HepG2 (cell line): ENCODE measurements around the gene NTN3. TPM values are rescaled to one million over a fixed set of nuclear protein-coding genes. Genes with fewer than 3 reads are reported as not detected.

Experiments used
- CENPT ChIP-seq: sonication (generic); formaldehyde crosslinking; IDR thresholded peaks from 2 replicates; pipeline ENCODE4 v1.8.0; 2022; ENCODE audit warnings: low read depth, mild to moderate bottlenecking, moderate library complexity, missing genetic modification reagents
- DR1 ChIP-seq: sonication (generic); formaldehyde crosslinking; IDR thresholded peaks from 2 replicates; pipeline ENCODE4 v1.8.0; 2021; ENCODE audit warnings: mild to moderate bottlenecking, missing genetic modification reagents, inconsistent platforms
- FOXK1 ChIP-seq: sonication (generic); formaldehyde crosslinking; IDR thresholded peaks from 2 replicates; pipeline ENCODE4 v1.4.0; 2020; ENCODE audit warnings: low read depth, missing genetic modification reagents, borderline replicate concordance
- HIVEP1 ChIP-seq: sonication (generic); formaldehyde crosslinking; IDR thresholded peaks from 2 replicates; pipeline ENCODE4 v1.4.0; 2020; ENCODE audit warnings: mild to moderate bottlenecking, missing genetic modification reagents
- MBD4 ChIP-seq: IDR thresholded peaks from 2 replicates; pipeline ENCODE4 v1.6.1; 2012; ENCODE audit warnings: low read length, inconsistent platforms, borderline replicate concordance
- POLR2G ChIP-seq: fragments of 200-400 bp; formaldehyde crosslinking; IDR thresholded peaks from 2 replicates; pipeline ENCODE4 v1.6.1; 2018; ENCODE audit warnings: mild to moderate bottlenecking, low read depth, low read length, moderate library complexity
- PTBP1 ChIP-seq: fragments of 200-400 bp; formaldehyde crosslinking; IDR thresholded peaks from 2 replicates; pipeline ENCODE4 v1.6.1; 2018; ENCODE audit warnings: low read length, low read depth; ENCODE audit not compliant: poor library complexity, severe bottlenecking
- SATB2 ChIP-seq: sonication (generic); formaldehyde crosslinking; IDR thresholded peaks from 2 replicates; pipeline ENCODE4 v1.5.0; 2020; ENCODE audit warnings: missing genetic modification reagents
- SIN3B ChIP-seq: fragments of 150-350 bp; IDR thresholded peaks from 2 replicates; pipeline ENCODE4 v1.6.1; 2014; ENCODE audit warnings: low read length
- SP4 ChIP-seq: sonication (generic); formaldehyde crosslinking; IDR thresholded peaks from 2 replicates; pipeline ENCODE4 v1.8.1; 2023; ENCODE audit warnings: mild to moderate bottlenecking, missing genetic modification reagents
- THYN1 ChIP-seq: sonication (generic); formaldehyde crosslinking; IDR thresholded peaks from 2 replicates; pipeline ENCODE4 v1.8.1; 2023; ENCODE audit warnings: low read depth, mild to moderate bottlenecking, moderate library complexity, missing genetic modification reagents, borderline replicate concordance
- ZNF12 ChIP-seq: sonication (generic); formaldehyde crosslinking; IDR thresholded peaks from 2 replicates; pipeline ENCODE4 v1.5.0; 2020; ENCODE audit warnings: missing genetic modification reagents
- ZNF501 ChIP-seq: sonication (generic); formaldehyde crosslinking; IDR thresholded peaks from 2 replicates; pipeline ENCODE4 v1.5.1; 2020; ENCODE audit warnings: mild to moderate bottlenecking, moderate library complexity, missing genetic modification reagents
- ZNF567 ChIP-seq: sonication (generic); formaldehyde crosslinking; IDR thresholded peaks from 2 replicates; pipeline ENCODE4 v1.8.1; 2023; ENCODE audit warnings: mild to moderate bottlenecking, missing genetic modification reagents, borderline replicate concordance
- ZNF569 ChIP-seq: sonication (generic); formaldehyde crosslinking; IDR thresholded peaks from 2 replicates; pipeline ENCODE4 v1.5.0; 2020; ENCODE audit warnings: mild to moderate bottlenecking, missing genetic modification reagents, moderate library complexity, borderline replicate concordance
- ZNF788 ChIP-seq: sonication (generic); formaldehyde crosslinking; IDR thresholded peaks from 2 replicates; pipeline ENCODE4 v1.5.0; 2020; ENCODE audit warnings: mild to moderate bottlenecking, missing genetic modification reagents, borderline replicate concordance
- ZNF883 ChIP-seq: sonication (generic); formaldehyde crosslinking; IDR thresholded peaks from 2 replicates; pipeline ENCODE4 v1.5.1; 2020; ENCODE audit warnings: mild to moderate bottlenecking, missing genetic modification reagents; ENCODE audit errors: not compliant biosample characterization
- polyA plus RNA-seq, 8 experiments: library from polyadenylated mRNA; depleted of rRNA in 3 of 8; stranded (reverse) in 7 of 8; unstranded in 1 of 8; fragments of >200 nt; fragmentation: Illumina TruSeq in 4 of 8; extraction: Trizol in 4 of 8; gene quantifications; 2 replicates each; pipeline versions ENCODE4 v1.2.1 to v1.2.3, GENCODE V29; 2011 to 2016; ENCODE audit warnings: low read depth in 4 of 8, missing spikeins in 1 of 8, mixed read lengths in 1 of 8; ENCODE audit not compliant: insufficient read depth in 1 of 8
- total RNA-seq, 5 experiments: library from RNA; depleted of rRNA; stranded (reverse); fragments of >200 nt; fragmentation: Illumina TruSeq; extraction: Trizol; gene quantifications; 2 replicates each; pipeline ENCODE4 v1.2.3, GENCODE V29; 2016; ENCODE audit warnings: low read depth in 1 of 5
- TF ChIP-seq, protein P1 (sequence below): IDR thresholded peaks from 2 replicates; pipeline ENCODE4 v1.6.1; 2016; ENCODE audit warnings: missing biosample characterization, missing genetic modification reagents, low read depth
- TF ChIP-seq, protein P2 (sequence below): sonication (generic); formaldehyde crosslinking; conservative IDR thresholded peaks from 2 replicates; pipeline ENCODE4 v1.4.0; 2020; ENCODE audit warnings: missing genetic modification reagents
- TF ChIP-seq, protein P3 (sequence below): sonication (generic); formaldehyde crosslinking; IDR thresholded peaks from 2 replicates; pipeline ENCODE4 v1.4.0; 2020; ENCODE audit warnings: mild to moderate bottlenecking, missing genetic modification reagents
- TF ChIP-seq, protein P4 (sequence below): IDR thresholded peaks from 2 replicates; pipeline ENCODE4 v1.6.1; 2012; ENCODE audit warnings: low read length, improper control_type of control experiment

NTN3 gene
- total and polyA plus RNA-seq, 2 of the 13 experiments (the other 11 are each of a cell fraction or from before 2014, with no cell fraction given), result 0.09 to 0.20 TPM

DNA sequence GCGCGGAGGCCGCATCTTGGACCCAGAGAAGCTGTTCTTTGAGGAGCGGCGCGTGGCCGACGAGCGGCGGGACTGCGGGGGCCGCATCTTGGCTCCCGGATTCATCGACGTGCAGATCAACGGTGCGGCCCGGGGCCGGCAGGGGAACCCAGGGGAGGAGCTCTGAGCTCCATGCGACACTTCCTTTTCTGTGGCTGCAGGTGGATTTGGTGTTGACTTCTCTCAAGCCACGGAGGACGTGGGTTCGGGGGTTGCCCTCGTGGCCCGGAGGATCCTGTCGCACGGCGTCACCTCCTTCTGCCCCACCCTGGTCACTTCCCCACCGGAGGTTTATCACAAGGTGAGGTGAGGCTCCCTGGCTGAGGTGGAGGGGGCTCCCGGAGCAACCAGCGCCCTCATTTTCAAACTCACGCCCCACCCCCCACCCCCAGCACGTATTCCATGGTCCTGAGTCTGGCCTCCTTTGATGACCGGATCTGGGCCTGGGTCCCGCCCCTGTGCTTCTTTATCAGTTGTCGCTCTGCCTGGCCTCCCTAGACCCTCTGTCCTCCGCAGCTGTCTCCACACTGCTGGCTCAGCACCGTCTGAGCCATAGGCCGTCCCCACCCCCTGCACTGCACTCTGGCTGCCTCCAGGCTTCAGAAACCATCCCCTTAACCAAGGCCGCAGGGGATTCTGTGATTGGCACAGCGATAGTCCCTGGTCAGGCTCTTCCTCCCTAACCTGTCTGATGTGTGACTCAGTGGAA lies 49.9 kb downstream of the NTN3 start (continued):
- TF ChIP-seq HIVEP1 (CRISPR knock-in tag), result peak; percentile 40; the same call in 1 of the 2 replicates
- no peak for TF ChIP-seq ZNF569 (CRISPR knock-in tag)
- TF ChIP-seq SP4, result no peak
- TF ChIP-seq ZNF883 (CRISPR knock-in tag), result no peak
- no peak for TF ChIP-seq ZNF788 (CRISPR knock-in tag)
- TF ChIP-seq MBD4, result no peak
- TF ChIP-seq, protein P1, sequence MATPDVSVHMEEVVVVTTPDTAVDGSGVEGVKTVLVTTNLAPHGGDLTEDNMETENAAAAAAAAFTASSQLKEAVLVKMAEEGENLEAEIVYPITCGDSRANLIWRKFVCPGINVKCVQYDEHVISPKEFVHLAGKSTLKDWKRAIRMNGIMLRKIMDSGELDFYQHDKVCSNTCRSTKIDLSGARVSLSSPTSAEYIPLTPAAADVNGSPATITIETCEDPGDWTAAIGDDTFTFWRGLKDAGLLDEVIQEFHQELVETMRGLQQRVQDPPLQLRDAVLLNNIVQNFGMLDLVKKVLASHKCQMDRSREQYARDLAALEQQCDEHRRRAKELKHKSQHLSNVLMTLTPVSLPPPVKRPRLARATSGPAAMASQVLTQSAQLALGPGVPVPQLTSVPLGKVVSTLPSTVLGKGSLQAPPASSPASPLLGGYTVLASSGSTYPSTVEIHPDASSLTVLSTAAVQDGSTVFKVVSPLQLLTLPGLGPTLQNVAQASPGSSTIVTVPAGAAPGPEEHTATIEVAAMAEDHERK (CRISPR knock-in tag), result no peak
- no peak for TF ChIP-seq ZNF12
- TF ChIP-seq SATB2, result no peak
- TF ChIP-seq PTBP1, result no peak
- TF ChIP-seq DR1 (CRISPR knock-in tag), result no peak
- TF ChIP-seq POLR2G, result peak; percentile 59
- TF ChIP-seq, protein P2, sequence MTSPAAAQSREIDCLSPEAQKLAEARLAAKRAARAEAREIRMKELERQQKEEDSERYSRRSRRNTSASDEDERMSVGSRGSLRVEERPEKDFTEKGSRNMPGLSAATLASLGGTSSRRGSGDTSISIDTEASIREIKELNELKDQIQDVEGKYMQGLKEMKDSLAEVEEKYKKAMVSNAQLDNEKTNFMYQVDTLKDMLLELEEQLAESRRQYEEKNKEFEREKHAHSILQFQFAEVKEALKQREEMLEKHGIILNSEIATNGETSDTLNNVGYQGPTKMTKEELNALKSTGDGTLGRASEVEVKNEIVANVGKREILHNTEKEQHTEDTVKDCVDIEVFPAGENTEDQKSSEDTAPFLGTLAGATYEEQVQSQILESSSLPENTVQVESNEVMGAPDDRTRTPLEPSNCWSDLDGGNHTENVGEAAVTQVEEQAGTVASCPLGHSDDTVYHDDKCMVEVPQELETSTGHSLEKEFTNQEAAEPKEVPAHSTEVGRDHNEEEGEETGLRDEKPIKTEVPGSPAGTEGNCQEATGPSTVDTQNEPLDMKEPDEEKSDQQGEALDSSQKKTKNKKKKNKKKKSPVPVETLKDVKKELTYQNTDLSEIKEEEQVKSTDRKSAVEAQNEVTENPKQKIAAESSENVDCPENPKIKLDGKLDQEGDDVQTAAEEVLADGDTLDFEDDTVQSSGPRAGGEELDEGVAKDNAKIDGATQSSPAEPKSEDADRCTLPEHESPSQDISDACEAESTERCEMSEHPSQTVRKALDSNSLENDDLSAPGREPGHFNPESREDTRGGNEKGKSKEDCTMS (CRISPR knock-in tag), result no peak
- no peak for TF ChIP-seq ZNF567 (CRISPR knock-in tag)
- no peak for TF ChIP-seq CENPT (CRISPR knock-in tag)
- no peak for TF ChIP-seq ZNF501
- TF ChIP-seq THYN1 (CRISPR knock-in tag), result no peak
- TF ChIP-seq, protein P3, sequence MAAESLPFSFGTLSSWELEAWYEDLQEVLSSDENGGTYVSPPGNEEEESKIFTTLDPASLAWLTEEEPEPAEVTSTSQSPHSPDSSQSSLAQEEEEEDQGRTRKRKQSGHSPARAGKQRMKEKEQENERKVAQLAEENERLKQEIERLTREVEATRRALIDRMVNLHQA (CRISPR knock-in tag), result no peak
- no peak for TF ChIP-seq SIN3B
- TF ChIP-seq, protein P4, sequence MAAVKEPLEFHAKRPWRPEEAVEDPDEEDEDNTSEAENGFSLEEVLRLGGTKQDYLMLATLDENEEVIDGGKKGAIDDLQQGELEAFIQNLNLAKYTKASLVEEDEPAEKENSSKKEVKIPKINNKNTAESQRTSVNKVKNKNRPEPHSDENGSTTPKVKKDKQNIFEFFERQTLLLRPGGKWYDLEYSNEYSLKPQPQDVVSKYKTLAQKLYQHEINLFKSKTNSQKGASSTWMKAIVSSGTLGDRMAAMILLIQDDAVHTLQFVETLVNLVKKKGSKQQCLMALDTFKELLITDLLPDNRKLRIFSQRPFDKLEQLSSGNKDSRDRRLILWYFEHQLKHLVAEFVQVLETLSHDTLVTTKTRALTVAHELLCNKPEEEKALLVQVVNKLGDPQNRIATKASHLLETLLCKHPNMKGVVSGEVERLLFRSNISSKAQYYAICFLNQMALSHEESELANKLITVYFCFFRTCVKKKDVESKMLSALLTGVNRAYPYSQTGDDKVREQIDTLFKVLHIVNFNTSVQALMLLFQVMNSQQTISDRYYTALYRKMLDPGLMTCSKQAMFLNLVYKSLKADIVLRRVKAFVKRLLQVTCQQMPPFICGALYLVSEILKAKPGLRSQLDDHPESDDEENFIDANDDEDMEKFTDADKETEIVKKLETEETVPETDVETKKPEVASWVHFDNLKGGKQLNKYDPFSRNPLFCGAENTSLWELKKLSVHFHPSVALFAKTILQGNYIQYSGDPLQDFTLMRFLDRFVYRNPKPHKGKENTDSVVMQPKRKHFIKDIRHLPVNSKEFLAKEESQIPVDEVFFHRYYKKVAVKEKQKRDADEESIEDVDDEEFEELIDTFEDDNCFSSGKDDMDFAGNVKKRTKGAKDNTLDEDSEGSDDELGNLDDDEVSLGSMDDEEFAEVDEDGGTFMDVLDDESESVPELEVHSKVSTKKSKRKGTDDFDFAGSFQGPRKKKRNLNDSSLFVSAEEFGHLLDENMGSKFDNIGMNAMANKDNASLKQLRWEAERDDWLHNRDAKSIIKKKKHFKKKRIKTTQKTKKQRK, result no peak
- no peak for TF ChIP-seq FOXK1 (CRISPR knock-in tag)
